GM12878 (cell line): ENCODE data around the gene CNOT6L. TPM values are rescaled to one million over a fixed set of nuclear protein-coding genes. Genes with fewer than 3 reads are reported as not detected.
"Not testable (repeated sequence)": the region's sequence is repeated elsewhere in the genome, so short reads cannot be mapped to it uniquely, and the experiment has no call there.

ENCODE experiments used
- ATAC-seq: fragments of 200-7000 bp; cut with Tn5 transposase; 3 replicates; pipeline ENCODE4 v1.9.1; 2020; ENCODE audit warnings: mild to moderate bottlenecking, moderate library complexity
- BruUV-seq: library from RNA; stranded (reverse); fragments of 400-500 nt; replicated peaks from 2 replicates; lab custom pipeline; 2021; lab: Mats Ljungman, UMichigan
- CTCF ChIA-PET: fragments of 300-600 bp; sonication (Branson Sonifier 250); formaldehyde crosslinking; extraction: SDS; loops from one replicate; lab custom pipeline; 2021; ENCODE audit warnings: inconsistent platforms; lab: Yijun Ruan, JAX
- POLR2A ChIA-PET: fragments of 350-600 bp; formaldehyde crosslinking; extraction: SDS; loops from one replicate; lab custom pipeline; 2021; ENCODE audit warnings: inconsistent platforms; lab: Charles Lee
- RAD21 ChIA-PET: fragments of 300-600 bp; sonication (Branson Sonifier 250); formaldehyde crosslinking; loops from one replicate; lab custom pipeline; 2023; ENCODE audit warnings: antibody characterized with exemption; ENCODE audit not compliant: unreplicated experiment; lab: Charles Lee
- SMC1A ChIA-PET: fragments of 300-600 bp; sonication (Branson Sonifier 250); formaldehyde crosslinking; loops from one replicate; lab custom pipeline; 2023; ENCODE audit not compliant: unreplicated experiment, uncharacterized antibody; lab: Charles Lee
- DNase-seq: peaks from one replicate; pipeline ENCODE4 v3.0.0-alpha.2; 2011; ENCODE audit warnings: low read depth, low spot score
- FAIRE-seq: peaks from 3 replicates; lab custom pipeline; 2011; peaks lifted over from hg19 to GRCh38; lab: Jason Lieb, UNC
- H2AFZ ChIP-seq: 2 replicates; pipeline ENCODE4 v1.6.0; 2011; ENCODE audit warnings: low read depth, low read length, control low read depth; ENCODE audit not compliant: control insufficient read depth
- H3K27ac ChIP-seq: 2 replicates; pipeline ENCODE4 v1.5.1; 2011; ENCODE audit warnings: control low read depth; ENCODE audit not compliant: control insufficient read depth, insufficient read depth
- H3K27me3 ChIP-seq, 2 experiments: replicated peaks in 1 of 2; 2 replicates each; pipeline versions ENCODE4 v1.6.0 to v1.6.1; 2011; ENCODE audit warnings: low read length in 1 of 2; ENCODE audit not compliant: control insufficient read depth in 2 of 2, insufficient read depth in 2 of 2
- H3K36me3 ChIP-seq, 2 experiments: 2 replicates each; pipeline ENCODE4 v1.5.1; 2011; ENCODE audit warnings: low read length in 1 of 2; ENCODE audit not compliant: control insufficient read depth in 2 of 2, insufficient read depth in 2 of 2
- H3K4me1 ChIP-seq: 2 replicates; pipeline ENCODE4 v1.6.1; 2011; ENCODE audit warnings: mild to moderate bottlenecking, low read length, moderate library complexity, mixed read lengths; ENCODE audit not compliant: control insufficient read depth, insufficient read depth
- H3K4me2 ChIP-seq: 2 replicates; pipeline ENCODE4 v1.6.0; 2011; ENCODE audit warnings: control low read depth; ENCODE audit not compliant: control insufficient read depth, insufficient read depth
- H3K4me3 ChIP-seq: fragments of 200-600 bp; sonication (generic); 2 replicates; pipeline ENCODE4 v1.5.1; 2016
- H3K79me2 ChIP-seq: 2 replicates; pipeline ENCODE4 v1.6.0; 2011; ENCODE audit warnings: low read length; ENCODE audit not compliant: control insufficient read depth, insufficient read depth
- H3K9ac ChIP-seq: 2 replicates; pipeline ENCODE4 v1.8.0; 2011; ENCODE audit warnings: low read length, control low read depth, mixed read lengths; ENCODE audit not compliant: control insufficient read depth, insufficient read depth
- H3K9me3 ChIP-seq: replicated peaks from 3 replicates; pipeline ENCODE4 v1.5.1; 2011; ENCODE audit warnings: mild to moderate bottlenecking, low read length; ENCODE audit not compliant: control insufficient read depth, insufficient read depth
- H4K20me1 ChIP-seq: 2 replicates; pipeline ENCODE4 v1.6.0; 2011; ENCODE audit not compliant: control insufficient read depth, insufficient read depth
- ASH2L ChIP-seq: fragments of 300-600, 200-600 bp; sonication (generic); IDR thresholded peaks from 2 replicates; pipeline ENCODE4 v1.6.1; 2017; ENCODE audit warnings: low read depth, mild to moderate bottlenecking, borderline replicate concordance
- CBFB ChIP-seq: IDR thresholded peaks from 2 replicates; pipeline ENCODE4 v1.6.1; 2016; ENCODE audit warnings: antibody characterized with exemption, low read depth
- EZH2 ChIP-seq: IDR thresholded peaks from 2 replicates; pipeline ENCODE4 v1.6.1; 2012; ENCODE audit warnings: low read depth, mild to moderate bottlenecking, control low read depth, inconsistent platforms, low read length, borderline replicate concordance; ENCODE audit not compliant: control insufficient read depth
- FOXK2 ChIP-seq: fragments of 450-650 bp; IDR thresholded peaks from 2 replicates; pipeline ENCODE4 v1.6.1; 2017; ENCODE audit warnings: mild to moderate bottlenecking, moderate library complexity
- IKZF1 ChIP-seq: fragments of 450-650 bp; conservative IDR thresholded peaks from 2 replicates; pipeline ENCODE4 v1.6.1; 2017; ENCODE audit warnings: antibody characterized with exemption, mild to moderate bottlenecking
- PRDM15 ChIP-seq: fragments of 450-650 bp; formaldehyde crosslinking; IDR thresholded peaks from 2 replicates; pipeline ENCODE4 v1.4.0; 2020; ENCODE audit warnings: mild to moderate bottlenecking, moderate library complexity
- STAT3 ChIP-seq: IDR thresholded peaks from 2 replicates; pipeline ENCODE4 v1.6.1; 2011; ENCODE audit warnings: low read depth, low read length, improper control_type of control experiment
- YBX1 ChIP-seq: fragments of 450-650 bp; IDR thresholded peaks from 2 replicates; pipeline ENCODE4 v1.6.1; 2016; ENCODE audit warnings: antibody characterized with exemption
- ZNF274 ChIP-seq: IDR thresholded peaks from one replicate; pipeline ENCODE4 v1.8.0; 2011; ENCODE audit not compliant: insufficient read length, insufficient read depth
- WGBS: methylation state at CpG from one replicate; pipeline ENCODE4 v1.1.6; 2016; ENCODE audit warnings: low lambda C conversion rate; ENCODE audit not compliant: insufficient replicate concordance, insufficient coverage; ENCODE audit errors: missing lambda C conversion rate; 5-methylcytosine and 5-hydroxymethylcytosine counted together
- in situ Hi-C: fragments of 300-500 bp; cut with MboI; formaldehyde crosslinking; loops from 9 replicates; pipeline ENCODE4 v1.14.3; 2018; ENCODE audit warnings: mixed read lengths
- intact Hi-C: fragments of 100-400 bp; cut with micrococcal nuclease; formaldehyde crosslinking; loops from one replicate; pipeline ENCODE4 v1.14.2; 2022; ENCODE audit not compliant: unreplicated experiment
- polyA plus RNA-seq, 11 experiments: library from polyadenylated mRNA; depleted of rRNA in 4 of 11; unstranded in 6 of 11; stranded (reverse) in 5 of 11; fragments of >200 nt; fragmentation: Nextera tagmentation in 4 of 11; fragmentation: Illumina TruSeq in 1 of 11; extraction: Ambion mirVana in 4 of 11; extraction: Trizol in 1 of 11; gene quantifications; 1 replicate in 1 of 11; 2 replicates in 10 of 11; pipeline versions ENCODE4 v1.2.1 to v1.2.3, GENCODE V29; 2011 to 2016; ENCODE audit warnings: inconsistent platforms in 2 of 11, missing spikeins in 2 of 11, low read depth in 1 of 11
- total RNA-seq, 4 experiments: library from RNA; depleted of rRNA in 3 of 4; stranded (reverse); fragments of >200 nt in 3 of 4; fragmentation: Illumina TruSeq in 1 of 4; extraction: Trizol in 1 of 4; gene quantifications; 2 replicates each; pipeline versions ENCODE4 v1.2.1 to v1.2.3, GENCODE V29; 2013 to 2021

Gene CNOT6L
- total and polyA plus RNA-seq, 10 of the 15 experiments (the other 5 are each of a cell fraction or from before 2014, with no cell fraction given), result 1.1 to 10.0 (median 3.0) TPM

DNA sequence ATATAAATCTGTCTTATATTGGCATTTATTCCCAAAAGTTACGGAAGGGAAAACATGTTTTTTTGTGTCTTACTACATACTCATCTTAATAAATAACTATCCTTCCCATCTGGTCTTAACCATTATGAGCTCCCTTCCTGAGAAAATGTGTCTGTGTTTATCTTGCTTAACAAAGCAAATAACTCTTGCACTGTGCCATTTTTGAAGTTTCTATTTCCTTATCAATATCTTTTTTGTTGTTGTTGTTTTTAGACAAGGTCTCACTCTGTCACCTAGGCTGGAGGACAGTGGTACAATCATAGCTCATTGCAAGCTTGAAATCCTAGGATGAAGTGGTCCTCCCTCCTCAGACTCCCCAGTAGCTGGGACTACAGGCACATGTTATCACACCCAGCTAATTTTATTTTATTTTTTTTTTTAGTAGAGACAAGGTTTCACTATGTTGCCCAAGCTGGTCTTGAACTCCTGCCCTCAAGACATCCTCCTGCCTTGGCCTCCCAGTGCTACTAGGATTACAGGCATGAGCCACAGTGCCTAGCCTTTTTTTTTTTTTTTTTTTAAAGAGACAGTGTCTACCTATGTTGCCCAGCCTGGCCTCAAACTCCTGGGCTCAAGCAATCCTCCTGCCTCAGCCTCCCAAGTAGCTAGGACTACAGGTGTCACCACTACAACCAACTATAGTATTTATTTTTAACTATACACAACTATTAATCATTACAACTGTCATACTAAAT lies 36.9 kb downstream of the CNOT6L start:
- no peak overlapping the region for H3K4me3 ChIP-seq

DNA sequence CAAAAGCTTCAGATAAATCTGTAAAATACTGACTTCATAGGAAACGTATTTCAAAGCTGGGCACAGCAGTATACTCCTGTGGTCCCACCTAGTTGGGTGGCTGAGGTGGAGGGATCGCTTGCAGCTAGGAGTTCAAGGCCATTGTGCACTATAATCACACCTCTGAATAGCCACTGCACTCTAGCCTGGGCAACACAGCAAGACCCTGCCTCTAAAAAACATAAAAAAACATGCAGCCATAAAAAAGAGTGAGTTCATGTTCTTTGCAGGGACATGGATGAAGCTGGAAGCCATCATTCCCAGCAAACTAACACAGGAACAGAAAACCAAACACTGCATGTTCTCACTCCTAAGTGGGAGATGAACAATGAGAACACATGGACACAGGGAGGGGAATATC lies 38.4 kb downstream of the CNOT6L start:
- H3K4me1 ChIP-seq, result not testable (repeated sequence)

More for the DNA sequence above, 36.9 kb downstream of the CNOT6L start:
- SMC1A ChIA-PET, result no interaction called here
- Histone ChIP-seq H4K20me1 (no peaks in the 10 kb centered on the region), H3K27ac (no peak overlapping the region), H3K79me2 (no peaks in the 10 kb centered on the region), H3K4me2 (no peak overlapping the region), H3K27me3 (no peaks in the 10 kb centered on the region), H3K9ac (no peak overlapping the region), H2AFZ (no peak overlapping the region), H3K9me3 (no peaks in the 10 kb centered on the region), H3K36me3 (no peaks in the 10 kb centered on the region), H3K4me1 (no peaks in the 10 kb centered on the region)
- in situ Hi-C loops (no loop called here), intact Hi-C loops (no loop called here)
- no peak for DNase-seq
- no peak for ATAC-seq
- no TSS peak for BruUV-seq
- CTCF ChIA-PET, result interaction anchor here (0.6 kb wide), 1 partner anchor 10 kb away, joined by 3 read pairs; no protein-coding TSS in a partner anchor
- RAD21 ChIA-PET, result no interaction called here
- TF ChIP-seq STAT3, result no peak
- no peak for TF ChIP-seq ZNF274
- TF ChIP-seq YBX1, result no peak
- TF ChIP-seq PRDM15 (CRISPR knock-in tag), result no peak
- no peak for TF ChIP-seq EZH2
- no peak for TF ChIP-seq IKZF1
- TF ChIP-seq CBFB, result no peak
- no peak for TF ChIP-seq ASH2L
- TF ChIP-seq FOXK2, result no peak
- POLR2A ChIA-PET, result interaction anchor here (0.7 kb wide), 1 partner anchor 65 kb away, joined by 5 read pairs; no protein-coding TSS in a partner anchor
- FAIRE-seq, result no peak
- WGBS, result 100% methylated on average over 1 of the region's 1 CpG

More for the DNA sequence above, 38.4 kb downstream of the CNOT6L start:
- DNase-seq, POLR2A ChIA-PET, H4K20me1 ChIP-seq, H2AFZ ChIP-seq, RAD21 ChIA-PET, intact Hi-C loops, H3K9ac ChIP-seq, CTCF ChIA-PET, in situ Hi-C loops, H3K27ac ChIP-seq, H3K79me2 ChIP-seq, SMC1A ChIA-PET, H3K9me3 ChIP-seq, ATAC-seq, BruUV-seq, H3K27me3 ChIP-seq, FAIRE-seq, H3K36me3 ChIP-seq, H3K4me3 ChIP-seq, H3K4me2 ChIP-seq: not testable (repeated sequence)
- WGBS, result 87% methylated on average over 2 of the region's 2 CpGs
